MM.1S (cell line): ENCODE measurements around the gene SGCD.

Experiments
- DNase-seq: peaks from one replicate; pipeline ENCODE4 v3.0.0-alpha.2; 2015
- H2AFZ ChIP-seq: fragments of 300-600 bp; sonication (generic); 2 replicates; pipeline ENCODE4 v1.6.0; 2016; ENCODE audit warnings: antibody characterized with exemption, low read length
- H3F3A ChIP-seq: fragments of 300-600 bp; sonication (generic); 2 replicates; pipeline ENCODE4 v1.6.1; 2016; ENCODE audit warnings: mild to moderate bottlenecking, antibody characterized with exemption, low read length, moderate library complexity, mixed read lengths; ENCODE audit not compliant: insufficient read depth
- H3K27ac ChIP-seq: fragments of 300-600 bp; sonication (generic); 2 replicates; pipeline ENCODE4 v1.5.1; 2016; ENCODE audit warnings: mild to moderate bottlenecking, low read length
- H3K27me3 ChIP-seq: fragments of 300-600 bp; sonication (generic); replicated peaks from 2 replicates; pipeline ENCODE4 v1.6.0; 2016; ENCODE audit warnings: low read length; ENCODE audit not compliant: insufficient read depth
- H3K36me3 ChIP-seq: fragments of 300-600 bp; sonication (generic); replicated peaks from 2 replicates; pipeline ENCODE4 v1.6.1; 2016; ENCODE audit warnings: mild to moderate bottlenecking, low read length, mixed read lengths; ENCODE audit not compliant: insufficient read depth
- H3K4me1 ChIP-seq: fragments of 300-600 bp; sonication (generic); 2 replicates; pipeline ENCODE4 v1.6.1; 2016; ENCODE audit warnings: low read length, mixed read lengths
- H3K4me2 ChIP-seq: fragments of 300-600 bp; sonication (generic); 2 replicates; pipeline ENCODE4 v1.6.0; 2016; ENCODE audit warnings: low read depth, low read length
- H3K4me3 ChIP-seq: fragments of 300-600 bp; sonication (generic); 2 replicates; pipeline ENCODE4 v1.5.1; 2016; ENCODE audit warnings: low read length, mixed read lengths
- H3K79me2 ChIP-seq: fragments of 300-600 bp; sonication (generic); 2 replicates; pipeline ENCODE4 v1.6.1; 2016; ENCODE audit warnings: mixed run types, low read length, mixed read lengths
- H3K9ac ChIP-seq: fragments of 300-600 bp; sonication (generic); 2 replicates; pipeline ENCODE4 v1.6.1; 2016; ENCODE audit warnings: low read length, mixed read lengths
- H3K9me2 ChIP-seq: fragments of 300-600 bp; sonication (generic); replicated peaks from 2 replicates; pipeline ENCODE4 v1.6.1; 2016; ENCODE audit warnings: mild to moderate bottlenecking, low read length, mixed read lengths; ENCODE audit not compliant: insufficient read depth
- H3K9me3 ChIP-seq: fragments of 300-600 bp; sonication (generic); replicated peaks from 2 replicates; pipeline ENCODE4 v1.6.1; 2016; ENCODE audit warnings: mild to moderate bottlenecking, low read length, mixed read lengths; ENCODE audit not compliant: insufficient read depth
- H4K20me1 ChIP-seq: fragments of 300-600 bp; sonication (generic); 2 replicates; pipeline ENCODE4 v1.6.1; 2016; ENCODE audit warnings: mild to moderate bottlenecking, low read length, moderate library complexity, mixed read lengths; ENCODE audit not compliant: insufficient read depth
- EZH2 ChIP-seq: fragments of 300-600 bp; sonication (generic); optimal IDR thresholded peaks from 2 replicates; pipeline ENCODE3; 2017; ENCODE audit warnings: low read depth, mild to moderate bottlenecking, antibody characterized with exemption, low read length, mixed read lengths
- EZH2phosphoT487 ChIP-seq: fragments of 300-600 bp; sonication (generic); IDR thresholded peaks from 2 replicates; pipeline ENCODE4 v1.6.1; 2018; ENCODE audit warnings: antibody characterized with exemption, low read length
- TF ChIP-seq, protein P1 (sequence below): fragments of 300-600 bp; sonication (generic); IDR thresholded peaks from 2 replicates; pipeline ENCODE4 v1.5.1; 2016; ENCODE audit warnings: antibody characterized with exemption, low read length, mixed read lengths

The SGCD gene

DNA sequence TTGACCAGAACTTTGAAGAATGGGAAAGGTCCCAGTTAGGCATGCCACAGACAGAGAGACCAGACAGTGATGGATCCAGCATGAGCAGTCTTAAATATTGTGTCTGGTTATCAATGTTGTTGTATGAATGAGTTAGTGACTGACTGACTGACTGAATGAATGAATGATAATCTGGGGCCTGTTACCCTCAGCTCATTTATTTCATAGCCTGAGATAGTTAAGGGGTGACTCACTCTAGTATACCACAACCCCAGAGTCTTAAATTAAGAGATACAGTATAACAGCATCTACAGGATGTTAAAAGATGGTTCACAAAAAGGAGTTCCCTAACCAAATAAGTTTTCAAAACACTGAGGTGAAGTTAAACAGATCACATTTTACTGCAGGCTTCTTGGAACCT is 133.5 kb downstream of the SGCD start:
- DNase-seq: no peak
- Histone ChIP-seq H3K4me1 (peaks cover 10% of the 10 kb centered on the region; the same call in 1 of the 2 replicates), H3K4me3 (no peak overlapping the region), H3K79me2 (no peaks in the 10 kb centered on the region), H3K9me3 (no peaks in the 10 kb centered on the region), H3K27ac (no peak overlapping the region), H3K9ac (no peak overlapping the region), H4K20me1 (no peaks in the 10 kb centered on the region), H3K36me3 (no peaks in the 10 kb centered on the region), H3K27me3 (no peaks in the 10 kb centered on the region), H2AFZ (no peak overlapping the region), H3F3A (no peaks in the 10 kb centered on the region), H3K4me2 (no peak overlapping the region), H3K9me2 (no peaks in the 10 kb centered on the region)
- TF ChIP-seq EZH2phosphoT487: no peak
- TF ChIP-seq, protein P1, sequence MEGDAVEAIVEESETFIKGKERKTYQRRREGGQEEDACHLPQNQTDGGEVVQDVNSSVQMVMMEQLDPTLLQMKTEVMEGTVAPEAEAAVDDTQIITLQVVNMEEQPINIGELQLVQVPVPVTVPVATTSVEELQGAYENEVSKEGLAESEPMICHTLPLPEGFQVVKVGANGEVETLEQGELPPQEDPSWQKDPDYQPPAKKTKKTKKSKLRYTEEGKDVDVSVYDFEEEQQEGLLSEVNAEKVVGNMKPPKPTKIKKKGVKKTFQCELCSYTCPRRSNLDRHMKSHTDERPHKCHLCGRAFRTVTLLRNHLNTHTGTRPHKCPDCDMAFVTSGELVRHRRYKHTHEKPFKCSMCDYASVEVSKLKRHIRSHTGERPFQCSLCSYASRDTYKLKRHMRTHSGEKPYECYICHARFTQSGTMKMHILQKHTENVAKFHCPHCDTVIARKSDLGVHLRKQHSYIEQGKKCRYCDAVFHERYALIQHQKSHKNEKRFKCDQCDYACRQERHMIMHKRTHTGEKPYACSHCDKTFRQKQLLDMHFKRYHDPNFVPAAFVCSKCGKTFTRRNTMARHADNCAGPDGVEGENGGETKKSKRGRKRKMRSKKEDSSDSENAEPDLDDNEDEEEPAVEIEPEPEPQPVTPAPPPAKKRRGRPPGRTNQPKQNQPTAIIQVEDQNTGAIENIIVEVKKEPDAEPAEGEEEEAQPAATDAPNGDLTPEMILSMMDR: no peak
- TF ChIP-seq EZH2: no peak

GRCh38 chr5:156466871-156467270 is 139.9 kb downstream of the SGCD start:
- no peaks in the 10 kb centered on the region for H3K4me1 ChIP-seq
- H3K4me3 ChIP-seq: no peak overlapping the region
- H3K27ac ChIP-seq: no peak overlapping the region
- H3K9ac ChIP-seq: no peak overlapping the region
- H3F3A ChIP-seq: no peaks in the 10 kb centered on the region
- no peaks in the 10 kb centered on the region for H3K9me2 ChIP-seq
- no peaks in the 10 kb centered on the region for H3K36me3 ChIP-seq
- H3K9me3 ChIP-seq: no peaks in the 10 kb centered on the region
- H2AFZ ChIP-seq: no peak overlapping the region
- no peak for DNase-seq
- H3K79me2 ChIP-seq: no peaks in the 10 kb centered on the region
- TF ChIP-seq EZH2 (no peak), EZH2phosphoT487 (no peak)
- TF ChIP-seq, protein P1: no peak
- no peaks in the 10 kb centered on the region for H4K20me1 ChIP-seq
- H3K27me3 ChIP-seq: no peaks in the 10 kb centered on the region
- H3K4me2 ChIP-seq: no peak overlapping the region

DNA sequence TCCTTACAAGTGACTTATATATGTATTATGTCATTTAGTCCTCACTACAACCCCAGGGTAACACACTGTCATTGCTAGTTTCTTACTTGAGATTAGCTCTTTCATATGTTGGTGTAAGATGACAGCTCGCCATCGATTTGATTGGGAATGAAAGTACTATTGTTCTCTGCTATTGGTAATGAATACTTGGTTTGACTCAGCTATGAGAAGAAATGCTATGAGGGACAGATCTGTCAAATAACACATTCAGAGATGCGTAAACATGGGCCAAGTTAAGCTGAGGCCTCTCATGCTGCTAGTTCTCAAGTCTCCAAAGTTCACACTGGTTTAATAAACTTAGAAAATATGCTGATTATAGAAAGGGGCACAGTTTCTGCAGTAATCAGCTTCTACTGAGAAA is 142.7 kb downstream of the SGCD start:
- Histone ChIP-seq H2AFZ (no peak overlapping the region), H3F3A (no peaks in the 10 kb centered on the region), H3K4me3 (no peak overlapping the region), H3K9ac (no peak overlapping the region), H3K4me1 (no peaks in the 10 kb centered on the region), H3K9me2 (no peaks in the 10 kb centered on the region), H3K9me3 (no peaks in the 10 kb centered on the region), H3K79me2 (no peaks in the 10 kb centered on the region), H3K36me3 (no peaks in the 10 kb centered on the region), H3K27ac (no peak overlapping the region), H4K20me1 (no peaks in the 10 kb centered on the region), H3K27me3 (no peaks in the 10 kb centered on the region), H3K4me2 (no peak overlapping the region)
- no peak for DNase-seq
- TF ChIP-seq EZH2phosphoT487 (no peak), EZH2 (no peak)
- TF ChIP-seq, protein P1: no peak
